Left kidney (tissue), 2 donors: ENCODE measurements around the gene RHBDF1. TPM values are rescaled to one million over a fixed set of nuclear protein-coding genes. Genes with fewer than 3 reads are reported as not detected.

Experiments
- DNase-seq: peaks from one replicate; pipeline ENCODE4 v3.0.0-alpha.2; 2013
- polyA plus RNA-seq: library from polyadenylated mRNA; unstranded; fragments of 120-200 nt; gene quantifications from one replicate; pipeline ENCODE4 v1.2.1, GENCODE V29; 2013; ENCODE audit not compliant: insufficient read length

Gene RHBDF1
- polyA plus RNA-seq, 1 donor = 26.3 TPM

GRCh38 chr16:96935-97381 is 24.5 kb upstream of the RHBDF1 start:
- no peak for DNase-seq

GRCh38 chr16:94918-95265 is 22.5 kb upstream of the RHBDF1 start:
- DNase-seq = no peak

- DNase-seq = no peak
Observed at GRCh38 chr16:92431-93339, 20.3 kb upstream of the RHBDF1 start.

- DNase-seq = no peak
Observed at GRCh38 chr16:91484-91883, 19.1 kb upstream of the RHBDF1 start.

DNA sequence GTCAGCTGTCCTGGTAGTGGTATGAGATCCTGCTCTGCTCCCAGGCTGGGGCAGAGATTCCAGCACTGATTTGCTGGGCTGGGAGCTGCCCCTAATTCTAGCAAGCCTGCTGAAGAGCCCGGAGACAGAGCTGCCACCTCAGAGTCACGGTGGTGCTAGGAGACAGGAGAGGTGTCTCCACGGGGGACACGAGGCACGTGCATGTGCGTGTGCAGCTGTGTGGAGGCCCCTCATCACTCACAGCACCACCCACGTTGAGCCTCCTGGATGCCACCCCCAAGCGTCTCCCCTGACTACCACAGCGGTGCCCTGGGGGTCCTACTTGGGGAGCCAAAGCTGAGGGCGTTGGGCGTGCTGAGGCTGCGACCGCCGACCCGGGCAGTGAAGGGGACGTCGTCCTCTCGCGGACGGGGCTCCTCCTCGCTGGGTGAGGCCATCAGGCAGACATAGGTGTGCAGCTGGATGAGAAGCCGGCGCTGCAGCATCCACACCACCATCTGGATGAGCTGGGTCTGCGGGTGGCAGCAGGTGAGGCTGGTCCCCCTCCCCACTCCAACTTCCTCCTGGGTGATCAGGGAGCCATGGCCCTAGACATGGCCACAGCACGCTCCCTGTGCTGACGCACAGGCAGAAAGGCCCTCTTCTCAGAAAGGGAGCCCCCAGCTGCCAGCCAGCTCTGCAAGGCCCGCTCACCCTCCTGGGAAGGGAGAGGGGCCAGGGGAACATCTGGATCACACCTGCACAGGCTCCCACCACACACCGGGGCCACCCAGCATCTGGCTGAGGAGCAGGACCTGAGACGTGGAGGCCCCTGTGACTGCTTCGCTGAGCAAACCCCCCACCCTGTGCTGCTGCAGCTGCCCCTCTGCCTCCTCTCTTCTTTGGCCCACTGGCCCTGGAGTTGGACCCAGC is 17.2 kb upstream of the RHBDF1 start:
- DNase-seq = no peak

- DNase-seq = no peak
Observed at GRCh38 chr16:88613-89012, 16.2 kb upstream of the RHBDF1 start.

- DNase-seq = no peak
Observed at GRCh38 chr16:86483-86952, 14.1 kb upstream of the RHBDF1 start.

DNA sequence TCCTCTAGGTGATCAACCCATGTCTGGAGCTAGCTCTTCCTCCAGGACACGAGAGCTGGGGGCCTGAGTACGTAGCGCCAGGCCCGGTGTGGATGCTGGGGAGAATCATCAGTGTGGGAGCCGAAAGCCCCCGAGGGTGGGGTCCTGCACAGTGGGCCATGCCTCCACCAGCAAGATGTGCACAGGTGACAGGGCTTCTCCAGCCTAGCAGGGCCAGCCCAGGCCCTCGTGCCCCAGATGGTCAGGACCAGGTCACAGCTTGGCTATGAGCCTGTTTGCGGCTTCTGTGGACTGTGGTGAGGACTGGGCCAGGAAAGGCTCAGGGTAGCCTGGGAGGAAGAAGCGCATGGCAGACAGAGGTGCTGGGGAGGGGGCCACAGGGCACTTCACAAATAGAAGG is 13.4 kb upstream of the RHBDF1 start:
- DNase-seq = no peak

- no peak for DNase-seq
Observed at GRCh38 chr16:85407-85782, 13.0 kb upstream of the RHBDF1 start.

GRCh38 chr16:84718-85406 is 12.4 kb upstream of the RHBDF1 start:
- DNase-seq = no peak

DNA sequence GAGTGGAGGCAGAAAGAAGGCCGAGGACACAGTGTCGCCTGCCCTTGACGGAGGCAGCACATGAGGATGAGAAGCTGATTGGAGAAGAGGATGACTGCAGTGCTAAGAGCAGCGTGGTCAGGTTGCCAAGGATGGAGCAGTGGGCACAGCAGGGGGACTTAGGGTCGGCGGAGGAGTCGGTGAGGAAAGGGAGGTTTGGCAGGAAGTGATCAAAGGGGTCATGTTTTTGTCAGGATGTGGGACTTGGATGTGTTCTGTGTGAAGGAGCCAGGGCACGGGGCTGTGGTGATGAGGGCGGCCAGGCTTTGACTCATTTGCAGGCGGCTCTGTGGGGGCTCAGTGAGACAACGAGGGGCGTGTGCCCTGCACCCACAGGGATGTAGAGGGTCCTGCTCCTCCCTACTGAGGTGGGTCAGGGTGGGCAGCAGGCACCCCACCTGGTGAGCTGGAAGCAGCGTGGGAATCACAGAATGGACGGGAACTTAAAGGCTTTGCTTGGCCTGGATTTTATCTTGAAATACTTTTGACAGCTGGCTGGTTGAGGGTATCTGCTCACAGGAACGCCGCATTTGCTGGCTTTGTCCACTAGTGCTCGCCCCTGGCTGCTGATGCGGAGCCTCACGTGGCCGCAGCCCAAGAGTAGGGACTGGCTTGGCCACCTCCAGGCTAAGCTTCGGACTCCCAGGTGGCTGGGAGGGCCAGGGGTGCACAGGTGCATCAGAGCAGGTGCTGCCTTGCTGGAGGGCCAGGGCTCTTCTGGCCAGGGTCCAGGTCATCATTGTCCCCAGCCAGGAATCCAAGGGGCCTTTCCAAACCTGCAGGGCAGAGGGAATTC is 11.6 kb upstream of the RHBDF1 start:
- no peak for DNase-seq

- DNase-seq = no peak
Observed at GRCh38 chr16:83060-83603, 10.7 kb upstream of the RHBDF1 start.

GRCh38 chr16:79151-80054 is 7.0 kb upstream of the RHBDF1 start:
- DNase-seq = no peak

GRCh38 chr16:78444-79150 is 6.2 kb upstream of the RHBDF1 start:
- DNase-seq = no peak

- peak; percentile 86 for DNase-seq
Observed at GRCh38 chr16:77807-78443, 5.5 kb upstream of the RHBDF1 start, which contains the start of gene MPG. MPG (plus strand) TSS chr16:78225; CDS start chr16:78310, 85 bp downstream.

DNA sequence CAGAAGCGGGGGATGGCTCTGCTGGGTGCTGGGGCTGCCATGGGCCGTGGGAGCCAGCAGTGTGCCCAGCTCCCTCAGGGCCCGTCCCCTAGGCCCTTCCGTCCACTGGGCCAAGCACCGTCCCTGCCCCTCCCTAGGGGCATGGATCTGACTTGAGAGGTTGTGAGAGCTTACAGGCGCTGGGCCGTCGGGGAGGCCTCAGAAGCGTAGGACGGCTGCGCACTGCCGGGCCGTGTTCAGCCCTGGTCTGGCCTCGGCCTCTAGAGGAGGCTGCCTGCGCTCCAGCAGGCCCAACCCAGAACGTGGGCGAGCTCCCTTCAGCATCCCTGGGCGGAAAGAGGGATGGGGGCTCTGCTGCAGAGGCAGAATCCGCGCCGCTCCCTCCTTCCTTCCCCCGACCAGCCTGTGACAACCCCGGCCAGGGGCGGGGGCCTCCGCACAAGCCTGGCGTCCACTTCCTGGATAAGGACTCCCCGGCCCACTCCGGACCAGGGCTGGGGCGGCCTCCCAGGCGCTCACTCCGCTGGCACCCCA is 4.9 kb upstream of the RHBDF1 start:
- DNase-seq = no peak

GRCh38 chr16:76535-77272 is 4.3 kb upstream of the RHBDF1 start:
- no peak for DNase-seq
